ENCODE measurements around the gene LCE1F.
A peak's percentile ranks its signal among the peaks of the same experiment; 100 is the strongest.

Gene LCE1F

DNA sequence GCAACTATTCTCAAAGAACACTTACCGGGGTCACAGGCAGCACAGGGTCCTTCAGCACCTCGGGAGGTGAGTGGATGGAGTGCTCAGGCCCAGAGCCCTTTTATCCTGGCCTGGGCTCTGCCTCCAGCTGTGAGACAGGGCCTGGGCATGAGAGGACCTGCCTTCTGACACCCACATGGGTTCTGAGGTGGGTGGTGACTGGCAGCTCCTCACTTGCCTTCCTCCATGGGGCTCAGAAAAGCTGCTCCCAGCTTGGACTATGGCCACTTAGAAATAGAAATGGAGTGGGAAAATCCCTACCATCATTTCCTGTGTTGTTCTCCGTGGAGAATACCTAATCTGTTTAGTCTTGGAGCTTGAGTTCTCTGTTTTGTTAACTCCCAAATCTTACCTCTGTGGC is 31.6 kb downstream of the LCE1F start, which contains the start of gene LCE1C:
TSS of gene LCE1C (minus strand) at position 76 of the 400 bp plus-strand sequence. CDS start 1,173 bp downstream, outside the sequence.
- WGBS (ENCODE audit: extremely low coverage, insufficient coverage, insufficient read length), result no CpG with 5 or more reads among the region's 3 CpGs
- Histone ChIP-seq H3K27me3 (ENCODE audit: insufficient read depth, low read length) (no peaks in the 10 kb centered on the region), H3K4me2 (ENCODE audit: low read length) (no peak within 1 kb of the TSS), H3K9me3 (ENCODE audit: insufficient read depth, low read depth, low read length) (peaks cover 23% of the 10 kb centered on the region), H3K79me2 (ENCODE audit: control insufficient read depth, insufficient read depth, low read length, poor library complexity) (no peaks in the 10 kb centered on the region), H3K4me3 (ENCODE audit: low read depth, low read length) (no peak within 1 kb of the TSS), H3K14ac (ENCODE audit: low read length) (no peak within 1 kb of the TSS), H3K27ac (ENCODE audit: low read depth, low read length) (no peak within 1 kb of the TSS), H2BK12ac (ENCODE audit: low read length) (no peak within 1 kb of the TSS), H3K18ac (ENCODE audit: low read length) (no peak within 1 kb of the TSS), H3K79me1 (ENCODE audit: low read length) (no peaks in the 10 kb centered on the region), H3K4me1 (ENCODE audit: control insufficient read depth in 1 of 2, insufficient read depth in 2 of 2, low read length in 2 of 2) (no peaks in the 10 kb centered on the region), H3K23ac (ENCODE audit: low read length) (no peak within 1 kb of the TSS), H2BK120ac (ENCODE audit: insufficient read depth, low read length, poor library complexity) (no peak within 1 kb of the TSS), H4K12ac (ENCODE audit: low read depth, low read length) (no peak within 1 kb of the TSS), H2BK5ac (ENCODE audit: low read depth, low read length, poor library complexity) (no peak within 1 kb of the TSS), H3K9ac (ENCODE audit: low read length) (peak within 1 kb of the TSS; percentile 18), H3K4ac (ENCODE audit: low read depth, low read length) (no peak within 1 kb of the TSS), H2AFZ (ENCODE audit: insufficient read depth, low read length, poor library complexity) (no peak within 1 kb of the TSS), H2AK5ac (ENCODE audit: low read length) (no peak within 1 kb of the TSS), H3K36me3 (ENCODE audit: control insufficient read depth in 1 of 2, insufficient read depth in 2 of 2, low read length in 2 of 2) (no peaks in the 10 kb centered on the region), H4K8ac (ENCODE audit: low read depth, low read length) (no peak within 1 kb of the TSS), H4K91ac (ENCODE audit: low read depth, low read length) (no peak within 1 kb of the TSS)
- DNase-seq, result no peak

DNA sequence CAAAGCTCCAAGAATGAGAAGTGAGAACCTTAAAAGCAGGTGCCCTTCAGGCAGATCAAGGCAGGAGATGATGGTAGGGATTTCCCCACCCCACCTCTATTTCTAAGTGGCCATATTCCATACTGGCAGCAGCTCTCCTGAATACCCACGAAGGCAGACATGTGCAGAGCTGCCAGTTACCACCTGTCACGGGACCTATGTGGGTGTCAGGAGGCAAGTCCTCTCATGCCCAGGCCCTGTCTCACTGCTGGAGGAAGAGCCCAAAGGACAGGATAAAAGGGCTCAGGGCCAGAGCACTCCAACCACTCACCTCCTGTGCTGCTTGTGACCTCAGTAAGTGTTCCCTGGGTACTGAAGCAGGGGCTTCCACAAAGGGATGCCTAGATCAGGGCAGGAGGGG is 36.1 kb downstream of the LCE1F start:
- H4K12ac ChIP-seq (ENCODE audit: low read depth, low read length), result no peak overlapping the region
- H2AFZ ChIP-seq (ENCODE audit: insufficient read depth, low read length, poor library complexity), result no peak overlapping the region
- no CpG with 5 or more reads among the region's 2 CpGs for whole genome bisulfite sequencing (ENCODE audit: extremely low coverage, insufficient coverage, insufficient read length)
- no peak overlapping the region for H3K4ac ChIP-seq (ENCODE audit: low read depth, low read length)
- peaks cover 16% of the 10 kb centered on the region for H3K9me3 ChIP-seq (ENCODE audit: insufficient read depth, low read depth, low read length)
- H3K27ac ChIP-seq (ENCODE audit: low read depth, low read length), result no peak overlapping the region
- no peak overlapping the region for H4K91ac ChIP-seq (ENCODE audit: low read depth, low read length)
- no peak overlapping the region for H3K4me3 ChIP-seq (ENCODE audit: low read depth, low read length)
- no peak overlapping the region for H2AK5ac ChIP-seq (ENCODE audit: low read length)
- H3K4me1 ChIP-seq (ENCODE audit: control insufficient read depth in 1 of 2, insufficient read depth in 2 of 2, low read length in 2 of 2), result no peaks in the 10 kb centered on the region
- no peak for DNase-seq
- no peaks in the 10 kb centered on the region for H3K79me2 ChIP-seq (ENCODE audit: control insufficient read depth, insufficient read depth, low read length, poor library complexity)
- no peak overlapping the region for H2BK5ac ChIP-seq (ENCODE audit: low read depth, low read length, poor library complexity)
- H3K23ac ChIP-seq (ENCODE audit: low read length), result no peak overlapping the region
- no peak overlapping the region for H3K4me2 ChIP-seq (ENCODE audit: low read length)
- no peaks in the 10 kb centered on the region for H3K27me3 ChIP-seq (ENCODE audit: insufficient read depth, low read length)
- H3K79me1 ChIP-seq (ENCODE audit: low read length), result no peaks in the 10 kb centered on the region
- H3K36me3 ChIP-seq (ENCODE audit: control insufficient read depth in 1 of 2, insufficient read depth in 2 of 2, low read length in 2 of 2), result no peaks in the 10 kb centered on the region
- no peak overlapping the region for H4K8ac ChIP-seq (ENCODE audit: low read depth, low read length)
- no peak overlapping the region for H3K9ac ChIP-seq (ENCODE audit: low read length)
- no peak overlapping the region for H2BK12ac ChIP-seq (ENCODE audit: low read length)
- H3K14ac ChIP-seq (ENCODE audit: low read length), result no peak overlapping the region
- H3K18ac ChIP-seq (ENCODE audit: low read length), result no peak overlapping the region
- no peak overlapping the region for H2BK120ac ChIP-seq (ENCODE audit: insufficient read depth, low read length, poor library complexity)

DNA sequence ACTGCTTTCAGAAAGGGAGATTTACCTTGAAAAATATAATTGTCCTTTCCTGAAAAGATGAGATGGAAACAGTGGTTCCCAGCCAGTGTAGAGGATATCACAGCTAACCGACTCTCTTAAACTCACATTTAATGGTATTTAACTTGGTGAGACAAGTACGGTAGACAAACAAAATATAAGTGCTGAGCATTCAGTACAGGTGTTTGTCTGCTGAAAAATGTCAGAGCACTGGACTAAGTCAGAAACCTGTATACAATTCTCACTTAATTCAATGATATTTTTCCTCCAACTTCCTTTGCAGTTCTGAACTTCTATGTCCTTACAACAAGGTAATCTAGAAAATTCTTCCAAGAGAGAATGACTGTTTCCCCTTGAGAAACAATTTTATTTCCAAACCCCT is 36.7 kb downstream of the LCE1F start, which contains the start of gene LCE1B:
TSS of gene LCE1B (plus strand) at position 301 of the 400 bp plus-strand sequence. CDS start 476 bp downstream, outside the sequence.
- H2BK120ac ChIP-seq (ENCODE audit: insufficient read depth, low read length, poor library complexity), result no peak within 1 kb of the TSS
- no peak within 1 kb of the TSS for H2BK12ac ChIP-seq (ENCODE audit: low read length)
- H3K9ac ChIP-seq (ENCODE audit: low read length), result no peak within 1 kb of the TSS
- H4K8ac ChIP-seq (ENCODE audit: low read depth, low read length), result no peak within 1 kb of the TSS
- no peaks in the 10 kb centered on the region for H3K79me2 ChIP-seq (ENCODE audit: control insufficient read depth, insufficient read depth, low read length, poor library complexity)
- no peaks in the 10 kb centered on the region for H3K27me3 ChIP-seq (ENCODE audit: insufficient read depth, low read length)
- H3K4me2 ChIP-seq (ENCODE audit: low read length), result no peak within 1 kb of the TSS
- peaks cover 12% of the 10 kb centered on the region for H3K9me3 ChIP-seq (ENCODE audit: insufficient read depth, low read depth, low read length)
- H3K18ac ChIP-seq (ENCODE audit: low read length), result no peak within 1 kb of the TSS
- no peaks in the 10 kb centered on the region for H3K36me3 ChIP-seq (ENCODE audit: control insufficient read depth in 1 of 2, insufficient read depth in 2 of 2, low read length in 2 of 2)
- H2BK5ac ChIP-seq (ENCODE audit: low read depth, low read length, poor library complexity), result no peak within 1 kb of the TSS
- H4K12ac ChIP-seq (ENCODE audit: low read depth, low read length), result no peak within 1 kb of the TSS
- no peak within 1 kb of the TSS for H2AK5ac ChIP-seq (ENCODE audit: low read length)
- no peak for DNase-seq
- H3K4ac ChIP-seq (ENCODE audit: low read depth, low read length), result no peak within 1 kb of the TSS
- H2AFZ ChIP-seq (ENCODE audit: insufficient read depth, low read length, poor library complexity), result no peak within 1 kb of the TSS
- no peak within 1 kb of the TSS for H3K14ac ChIP-seq (ENCODE audit: low read length)
- no peaks in the 10 kb centered on the region for H3K79me1 ChIP-seq (ENCODE audit: low read length)
- no peak within 1 kb of the TSS for H3K4me3 ChIP-seq (ENCODE audit: low read depth, low read length)
- WGBS (ENCODE audit: extremely low coverage, insufficient coverage, insufficient read length), result no CpG with 5 or more reads among the region's 2 CpGs
- H3K4me1 ChIP-seq (ENCODE audit: control insufficient read depth in 1 of 2, insufficient read depth in 2 of 2, low read length in 2 of 2), result no peaks in the 10 kb centered on the region
- no peak within 1 kb of the TSS for H3K23ac ChIP-seq (ENCODE audit: low read length)
- H4K91ac ChIP-seq (ENCODE audit: low read depth, low read length), result no peak within 1 kb of the TSS
- no peak within 1 kb of the TSS for H3K27ac ChIP-seq (ENCODE audit: low read depth, low read length)

DNA sequence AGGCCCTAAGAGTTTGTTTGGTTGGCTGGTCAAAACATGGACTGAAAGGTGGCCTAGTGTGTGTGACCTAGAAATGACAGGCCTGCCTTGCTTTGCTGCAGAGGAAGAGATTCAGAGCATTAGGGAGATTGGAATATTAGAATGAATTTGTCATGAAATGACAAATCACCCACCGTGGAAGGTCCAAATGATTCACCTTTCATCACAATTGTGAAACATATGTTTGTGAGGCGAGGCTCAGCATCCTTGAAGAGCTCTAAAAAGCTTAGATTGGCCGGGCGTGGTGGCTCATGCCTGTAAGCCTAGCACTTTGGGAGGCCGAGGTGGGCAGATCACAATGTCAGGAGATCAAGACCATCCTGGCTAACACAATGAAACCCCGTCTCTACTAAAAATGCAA is 42.4 kb downstream of the LCE1F start:
- DNase-seq, result no peak
- H4K8ac ChIP-seq (ENCODE audit: low read depth, low read length), result no peak overlapping the region
- H2BK5ac ChIP-seq (ENCODE audit: low read depth, low read length, poor library complexity), result no peak overlapping the region
- no peak overlapping the region for H4K12ac ChIP-seq (ENCODE audit: low read depth, low read length)
- no peak overlapping the region for H3K23ac ChIP-seq (ENCODE audit: low read length)
- H2BK120ac ChIP-seq (ENCODE audit: insufficient read depth, low read length, poor library complexity), result no peak overlapping the region
- no peaks in the 10 kb centered on the region for H3K79me2 ChIP-seq (ENCODE audit: control insufficient read depth, insufficient read depth, low read length, poor library complexity)
- no CpG with 5 or more reads among the region's 6 CpGs for WGBS (ENCODE audit: extremely low coverage, insufficient coverage, insufficient read length)
- H3K9me3 ChIP-seq (ENCODE audit: insufficient read depth, low read depth, low read length), result peaks cover 10% of the 10 kb centered on the region
- no peak overlapping the region for H3K4me3 ChIP-seq (ENCODE audit: low read depth, low read length)
- H4K91ac ChIP-seq (ENCODE audit: low read depth, low read length), result no peak overlapping the region
- H3K27ac ChIP-seq (ENCODE audit: low read depth, low read length), result no peak overlapping the region
- no peaks in the 10 kb centered on the region for H3K36me3 ChIP-seq (ENCODE audit: control insufficient read depth in 1 of 2, insufficient read depth in 2 of 2, low read length in 2 of 2)
- no peaks in the 10 kb centered on the region for H3K79me1 ChIP-seq (ENCODE audit: low read length)
- no peak overlapping the region for H3K4ac ChIP-seq (ENCODE audit: low read depth, low read length)
- H3K9ac ChIP-seq (ENCODE audit: low read length), result no peak overlapping the region
- H3K27me3 ChIP-seq (ENCODE audit: insufficient read depth, low read length), result no peaks in the 10 kb centered on the region
- H3K18ac ChIP-seq (ENCODE audit: low read length), result no peak overlapping the region
- H2BK12ac ChIP-seq (ENCODE audit: low read length), result no peak overlapping the region
- H3K4me1 ChIP-seq (ENCODE audit: control insufficient read depth in 1 of 2, insufficient read depth in 2 of 2, low read length in 2 of 2), result no peaks in the 10 kb centered on the region
- no peak overlapping the region for H3K4me2 ChIP-seq (ENCODE audit: low read length)
- H2AK5ac ChIP-seq (ENCODE audit: low read length), result no peak overlapping the region
- H3K14ac ChIP-seq (ENCODE audit: low read length), result no peak overlapping the region
- H2AFZ ChIP-seq (ENCODE audit: insufficient read depth, low read length, poor library complexity), result no peak overlapping the region

Data from trophoblast cell (in vitro differentiated cells and primary cell).